Kidney capillary endothelial cell (primary cell): ENCODE data around the gene SCARB1.

Experiments
- DNase-seq: peaks from one replicate; pipeline ENCODE4 v3.0.0-alpha.2; 2018; ENCODE audit warnings: low spot score

SCARB1 gene

GRCh38 chr12:124864326-124864752 is 675 bp upstream of the SCARB1 start:
- DNase-seq, result no peak

DNA sequence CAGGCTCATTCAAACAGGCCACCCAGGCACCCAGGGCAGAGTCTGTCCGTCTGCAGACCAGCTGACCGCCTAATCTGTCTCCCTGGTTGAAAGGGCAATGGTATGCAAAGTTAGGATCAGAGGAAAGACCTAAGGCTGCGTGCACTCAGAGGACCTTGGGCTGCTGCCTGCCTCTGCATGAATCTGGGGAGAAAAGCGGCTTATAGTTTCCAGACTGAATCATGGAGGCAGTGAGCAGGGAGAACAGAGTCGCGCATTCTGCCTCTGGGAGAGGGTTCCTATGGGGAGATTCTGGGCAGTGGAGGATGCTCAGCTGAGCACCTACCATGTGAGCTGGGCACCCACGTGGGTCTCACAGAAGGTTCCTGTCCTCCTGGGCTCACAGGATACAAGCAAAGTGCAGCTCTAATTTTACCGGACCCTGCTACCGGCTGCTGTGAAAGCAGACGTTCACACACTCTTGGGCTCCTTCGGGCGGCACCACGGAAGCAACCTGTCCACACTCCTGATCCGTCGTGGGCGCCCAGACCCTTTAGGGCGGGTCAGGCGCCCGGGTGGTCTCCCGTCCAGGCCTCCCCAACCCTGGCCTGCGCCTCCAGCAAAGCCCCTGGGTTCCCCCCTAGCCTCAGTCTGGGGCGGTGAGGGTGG is 772 bp downstream of the SCARB1 start:
- no peak for DNase-seq

DNA sequence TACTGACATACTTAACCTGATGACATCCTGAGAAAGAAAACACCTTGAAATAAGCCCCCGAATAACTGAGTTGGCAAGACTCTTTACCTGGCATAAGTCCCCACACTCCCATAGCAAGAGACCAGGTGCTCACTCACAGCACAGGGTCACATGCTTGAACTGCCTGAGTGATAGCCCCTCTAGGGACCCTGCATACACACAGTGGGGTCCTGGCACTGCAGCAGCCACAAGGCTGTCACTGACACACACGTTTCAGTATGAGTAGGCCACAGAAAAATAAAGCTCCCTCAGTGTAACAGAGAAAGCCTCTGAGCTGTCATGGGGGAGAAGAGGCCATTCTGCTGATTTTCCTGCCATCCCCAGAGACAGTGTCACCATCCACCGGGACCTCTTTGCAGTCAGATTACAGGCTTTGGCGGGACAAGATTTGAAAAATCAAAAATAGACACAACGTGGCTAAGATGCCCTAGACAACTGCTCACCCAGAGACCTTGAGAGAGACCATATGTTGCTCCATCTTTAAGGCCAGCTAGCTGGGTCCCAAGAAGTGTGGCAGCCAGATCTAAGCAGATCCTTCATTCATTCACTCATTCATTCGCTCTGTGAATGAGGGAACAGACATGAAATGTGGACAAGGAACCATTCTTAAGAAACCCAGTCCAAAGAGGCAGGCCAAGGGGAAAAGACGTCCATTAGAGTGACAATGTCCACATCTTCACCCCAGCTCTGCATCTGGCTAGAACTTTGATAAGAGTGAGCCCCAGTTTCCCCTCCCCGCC is 1.6 kb downstream of the SCARB1 start:
- no peak for DNase-seq

DNA sequence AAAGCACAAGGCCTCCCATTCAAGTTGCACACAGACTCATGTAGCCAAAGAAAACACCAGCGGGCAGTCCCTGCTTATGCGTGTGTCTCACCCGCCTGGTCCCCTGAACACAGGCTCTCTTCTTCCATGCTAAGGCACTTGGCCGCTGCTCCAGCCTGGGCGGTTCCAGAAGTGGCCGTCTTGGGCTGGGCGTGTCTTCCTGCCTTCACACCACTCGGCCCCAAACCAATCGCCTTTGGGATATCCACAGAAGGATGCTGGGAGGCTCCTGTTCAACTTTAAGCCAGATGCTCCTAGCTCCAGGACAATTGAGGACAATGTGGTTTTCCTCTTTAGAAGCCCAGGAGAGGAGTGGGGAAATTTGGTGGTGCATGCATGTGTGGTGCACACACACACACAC is 2.2 kb downstream of the SCARB1 start:
- no peak for DNase-seq

DNA sequence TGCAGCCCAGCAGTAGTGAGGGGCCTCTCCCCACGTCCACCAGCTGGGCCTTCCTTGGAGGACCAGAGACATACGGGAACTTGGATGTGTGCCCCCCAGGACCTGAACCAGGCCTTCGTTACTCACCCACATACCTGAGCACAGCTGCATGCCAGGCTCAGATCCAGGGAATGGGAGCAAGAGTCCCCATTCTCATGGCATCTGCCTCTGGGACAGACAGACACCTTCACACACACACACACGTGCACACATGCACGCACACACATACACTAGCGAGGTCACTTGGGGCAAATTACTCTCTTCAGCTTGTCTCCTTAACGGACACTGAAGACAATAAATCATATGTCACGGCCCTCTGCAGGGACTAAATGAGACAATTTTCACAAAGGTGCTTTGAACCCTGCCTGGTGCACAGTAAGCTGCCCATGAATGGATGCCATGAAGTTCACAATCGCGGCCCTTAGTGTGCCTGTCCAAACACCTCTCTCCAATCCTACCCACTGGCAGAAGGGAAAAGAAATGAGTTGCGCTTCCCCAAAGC is 5.7 kb downstream of the SCARB1 start:
- no peak for DNase-seq

DNA sequence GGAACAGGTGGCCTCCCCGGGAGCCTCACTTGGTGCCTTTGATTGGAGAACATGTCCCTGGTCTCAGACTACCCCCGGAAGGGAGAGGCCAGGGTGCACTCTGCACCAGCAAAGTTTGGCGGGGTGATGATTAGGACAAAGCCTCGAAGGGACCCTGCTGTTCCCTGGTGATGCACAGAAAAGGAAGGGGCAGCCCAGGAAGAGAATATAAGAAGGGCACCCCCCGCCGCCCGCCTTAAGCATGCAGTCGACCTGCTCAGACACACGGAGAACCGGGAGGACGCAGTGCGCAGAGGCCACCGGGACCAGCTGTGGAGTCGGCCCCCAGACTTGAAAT is 6.9 kb downstream of the SCARB1 start:
- DNase-seq, result no peak

GRCh38 chr12:124856132-124856841 is 7.4 kb downstream of the SCARB1 start:
- no peak for DNase-seq

GRCh38 chr12:124855275-124855957 is 8.2 kb downstream of the SCARB1 start:
- DNase-seq, result no peak

DNA sequence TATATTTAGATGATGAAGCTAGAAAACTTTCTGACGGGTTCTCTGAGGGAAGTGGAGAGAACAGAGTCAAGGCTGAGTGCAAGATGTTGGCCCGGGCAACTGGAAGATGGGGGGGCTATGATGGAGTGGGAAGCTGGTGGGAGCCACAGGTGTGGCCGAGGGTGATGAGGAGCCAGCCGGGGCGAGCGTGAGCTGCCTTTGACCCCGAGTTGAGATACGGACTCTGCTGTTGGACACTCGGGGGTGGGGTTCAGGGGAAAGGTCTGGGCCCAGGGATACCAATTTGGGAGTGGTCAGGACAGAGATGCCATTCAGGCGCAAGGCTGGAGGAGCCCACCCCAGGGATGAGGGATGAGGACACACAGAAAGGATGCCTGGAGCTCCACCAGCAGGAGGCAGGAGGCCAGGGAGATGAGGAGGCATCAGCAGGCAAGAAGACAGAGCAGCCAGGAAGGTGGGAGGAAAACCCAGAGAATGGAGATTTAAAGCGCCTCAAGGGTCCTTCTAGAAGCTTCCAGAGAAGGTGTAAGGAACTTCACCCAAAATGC is 9.0 kb downstream of the SCARB1 start:
- DNase-seq, result no peak

GRCh38 chr12:124853781-124854636 is 9.7 kb downstream of the SCARB1 start:
- no peak for DNase-seq

- no peak for DNase-seq
Measured at GRCh38 chr12:124852911-124853427, 10.7 kb downstream of the SCARB1 start.

- no peak for DNase-seq
Measured at GRCh38 chr12:124852329-124852831, 11.3 kb downstream of the SCARB1 start.

DNA sequence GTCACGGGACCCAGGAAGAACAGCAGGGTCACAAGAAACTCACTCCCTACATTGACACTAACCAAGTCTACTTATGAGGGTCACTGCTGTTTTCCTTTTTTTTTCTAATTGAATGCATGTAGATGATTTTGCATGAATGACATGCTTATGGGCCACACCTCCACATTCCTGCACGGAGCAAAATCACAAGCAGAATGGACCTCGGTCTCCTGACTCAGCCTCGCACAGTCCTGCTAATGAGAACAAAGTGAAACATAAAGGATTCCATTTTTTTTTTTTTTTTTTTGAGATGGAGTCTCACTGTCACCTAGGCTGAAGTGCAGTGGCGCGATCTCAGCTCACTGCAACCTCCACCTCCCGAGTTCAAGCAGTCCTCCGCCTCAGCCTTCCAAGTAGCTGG is 12.3 kb downstream of the SCARB1 start:
- DNase-seq, result no peak

- no peak for DNase-seq
Measured at GRCh38 chr12:124849382-124849781, 14.3 kb downstream of the SCARB1 start.

DNA sequence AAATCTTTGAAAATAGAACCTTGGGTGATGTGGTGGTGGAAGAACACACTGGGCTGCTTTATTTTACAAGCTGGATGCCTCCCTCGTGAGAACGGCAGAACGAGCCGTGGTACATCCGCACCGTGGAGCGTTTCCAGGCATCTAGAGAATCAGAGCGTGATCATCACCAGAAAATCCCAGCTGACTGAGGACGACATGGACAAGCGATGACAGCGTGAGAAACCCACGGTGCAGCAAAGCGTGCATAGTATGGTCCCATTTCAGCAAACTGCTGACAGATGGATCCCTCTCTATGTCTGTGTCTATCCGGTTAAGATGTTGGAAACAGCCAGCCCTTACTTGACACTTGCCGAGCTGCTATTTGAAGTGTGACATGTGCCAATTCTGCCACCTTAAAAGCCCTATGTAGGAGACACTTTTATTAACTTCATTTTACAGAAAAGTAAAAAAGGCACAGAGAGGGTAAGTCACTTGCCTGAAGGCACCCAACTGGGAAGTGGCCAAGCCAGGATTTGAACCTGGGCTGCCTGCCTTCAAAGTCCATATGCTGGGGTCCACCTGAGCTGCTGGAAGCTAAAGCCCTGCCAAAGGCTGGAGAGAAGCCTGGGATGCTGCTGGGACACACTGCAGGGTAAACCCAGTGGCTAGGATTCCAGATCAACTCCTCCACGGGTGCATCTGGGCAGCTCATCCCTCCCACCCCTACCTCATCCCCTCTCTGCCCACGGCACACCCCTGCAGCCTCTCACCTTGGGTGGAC is 14.9 kb downstream of the SCARB1 start:
- no peak for DNase-seq

- no peak for DNase-seq
Measured at GRCh38 chr12:124847113-124848074, 16.3 kb downstream of the SCARB1 start.

GRCh38 chr12:124844411-124845397 is 19.0 kb downstream of the SCARB1 start:
- DNase-seq, result no peak
